HepG2 (cell line): ENCODE data around the gene ACSS1. TPM values are rescaled to one million over a fixed set of nuclear protein-coding genes. Genes with fewer than 3 reads are reported as not detected.

ENCODE experiments used
- ATAC-seq: fragments of 200-7000 bp; cut with Tn5 transposase; 3 replicates; pipeline ENCODE4 v1.9.1; 2020; ENCODE audit warnings: mild to moderate bottlenecking, moderate library complexity
- BruUV-seq: library from RNA; stranded (reverse); fragments of 400-500 nt; replicated peaks from 2 replicates; lab custom pipeline; 2021; lab: Mats Ljungman, UMichigan
- CTCF ChIA-PET: fragments of 300-600 bp; formaldehyde crosslinking; extraction: SDS; loops from one replicate; lab custom pipeline; 2021; ENCODE audit warnings: low total read pairs, inconsistent platforms, low intra/inter-chr PET ratio; lab: Yijun Ruan, JAX
- POLR2A ChIA-PET: fragments of 350-600 bp; sonication (Branson Sonifier 250); formaldehyde crosslinking; loops from one replicate; lab custom pipeline; 2020; ENCODE audit warnings: antibody characterized with exemption, inconsistent platforms; lab: Yijun Ruan, JAX
- DNase-seq: peaks from one replicate; pipeline ENCODE4 v3.0.0-alpha.2; 2015; ENCODE audit warnings: low spot score
- FAIRE-seq: peaks from 3 replicates; lab custom pipeline; 2011; peaks lifted over from hg19 to GRCh38; lab: Jason Lieb, UNC
- H2AFZ ChIP-seq: one replicate; pipeline ENCODE4 v1.6.1; 2011; ENCODE audit warnings: low read length, inconsistent platforms
- H3K27ac ChIP-seq: fragments of 300-600 bp; 3 replicates; pipeline ENCODE4 v1.8.0; 2011; ENCODE audit warnings: mixed run types, mild to moderate bottlenecking, mixed read lengths, low read length, inconsistent platforms; ENCODE audit not compliant: insufficient read depth; ENCODE audit errors: extremely low read length
- H3K27me3 ChIP-seq, 2 experiments: fragments of 200-600 bp in 1 of 2; 2 replicates in 1 of 2; 3 replicates in 1 of 2; pipeline versions ENCODE4 v1.6.0 to v1.8.0; 2011; ENCODE audit warnings: low read length in 2 of 2, mild to moderate bottlenecking in 2 of 2, moderate library complexity in 2 of 2, inconsistent platforms in 1 of 2; ENCODE audit not compliant: insufficient read depth in 2 of 2, control insufficient read depth in 1 of 2
- H3K36me3 ChIP-seq, 2 experiments: fragments of 200-600 bp in 1 of 2; replicated peaks in 1 of 2; 2 replicates in 1 of 2; 3 replicates in 1 of 2; pipeline versions ENCODE4 v1.5.1 to v1.8.0; 2011; ENCODE audit warnings: low read length in 2 of 2, inconsistent platforms in 1 of 2; ENCODE audit not compliant: insufficient read depth in 2 of 2, control insufficient read depth in 1 of 2
- H3K4me1 ChIP-seq: 2 replicates; pipeline ENCODE4 v1.5.1; 2012; ENCODE audit warnings: low read length, inconsistent platforms; ENCODE audit not compliant: insufficient read depth
- H3K4me2 ChIP-seq: 2 replicates; pipeline ENCODE4 v1.6.0; 2011; ENCODE audit warnings: low read depth, low read length, inconsistent platforms
- H3K4me3 ChIP-seq, 3 experiments: fragments of 200-600 bp in 1 of 3; sonication (generic), shearing (Covaris generic) in 1 of 3; replicated peaks in 1 of 3; 2 replicates each; pipeline ENCODE4 v1.5.1; 2011 to 2016; ENCODE audit warnings: low read length in 3 of 3, inconsistent platforms in 2 of 3, low read depth in 2 of 3, mild to moderate bottlenecking in 2 of 3, control low read depth in 1 of 3, mixed read lengths in 1 of 3; ENCODE audit not compliant: insufficient read depth in 1 of 3
- H3K79me2 ChIP-seq: one replicate; pipeline ENCODE4 v1.6.1; 2011; ENCODE audit warnings: low read length, inconsistent platforms; ENCODE audit not compliant: insufficient read depth
- H3K9ac ChIP-seq: 2 replicates; pipeline ENCODE4 v1.6.0; 2011; ENCODE audit warnings: mild to moderate bottlenecking, low read depth, low read length, inconsistent platforms; ENCODE audit not compliant: insufficient read depth
- H3K9me3 ChIP-seq: 2 replicates; pipeline ENCODE4 v1.5.1; 2012; ENCODE audit warnings: mild to moderate bottlenecking, low read length
- H4K20me1 ChIP-seq: 2 replicates; pipeline ENCODE4 v1.6.0; 2011; ENCODE audit warnings: inconsistent platforms, mild to moderate bottlenecking, low read length, moderate library complexity; ENCODE audit not compliant: insufficient read depth
- BRD4 ChIP-seq: sonication (generic); formaldehyde crosslinking; IDR thresholded peaks from 2 replicates; pipeline ENCODE4 v1.4.0; 2020; ENCODE audit warnings: missing genetic modification reagents
- HNRNPL ChIP-seq: fragments of 200-400 bp; formaldehyde crosslinking; IDR thresholded peaks from 2 replicates; pipeline ENCODE4 v1.6.1; 2017; ENCODE audit warnings: mild to moderate bottlenecking, low read depth, low read length
- HNRNPLL ChIP-seq: fragments of 200-400 bp; formaldehyde crosslinking; IDR thresholded peaks from 2 replicates; pipeline ENCODE4 v1.6.1; 2017; ENCODE audit warnings: mild to moderate bottlenecking, low read depth, low read length; ENCODE audit not compliant: poor library complexity, severe bottlenecking
- JUND ChIP-seq: sonication (generic); formaldehyde crosslinking; IDR thresholded peaks from 2 replicates; pipeline ENCODE4 v1.8.0; 2022; ENCODE audit warnings: mild to moderate bottlenecking, missing genetic modification reagents
- KMT2B ChIP-seq: IDR thresholded peaks from 2 replicates; pipeline ENCODE4 v1.6.1; 2016; ENCODE audit warnings: missing genetic modification reagents, missing compliant biosample characterization
- RXRA ChIP-seq: sonication (generic); formaldehyde crosslinking; IDR thresholded peaks from 2 replicates; pipeline ENCODE4 v1.5.1; 2020; ENCODE audit warnings: missing genetic modification reagents
- SIX1 ChIP-seq: sonication (generic); formaldehyde crosslinking; IDR thresholded peaks from 2 replicates; pipeline ENCODE4 v1.4.0; 2020; ENCODE audit warnings: missing genetic modification reagents, borderline replicate concordance
- YY1 ChIP-seq: IDR thresholded peaks from 2 replicates; pipeline ENCODE4 v1.6.1; 2011; ENCODE audit warnings: low read length, low read depth, moderate library complexity, mild to moderate bottlenecking; ENCODE audit not compliant: insufficient read depth, insufficient replicate concordance
- ZBTB39 ChIP-seq: sonication (generic); formaldehyde crosslinking; IDR thresholded peaks from 2 replicates; pipeline ENCODE4 v1.5.0; 2020; ENCODE audit warnings: missing genetic modification reagents
- ZBTB7B ChIP-seq: sonication (generic); formaldehyde crosslinking; IDR thresholded peaks from 2 replicates; pipeline ENCODE4 v1.4.0; 2020; ENCODE audit warnings: missing genetic modification reagents
- ZNF34 ChIP-seq: sonication (generic); formaldehyde crosslinking; IDR thresholded peaks from 2 replicates; pipeline ENCODE4 v1.4.0; 2020; ENCODE audit warnings: mild to moderate bottlenecking, missing genetic modification reagents, borderline replicate concordance
- ZNF510 ChIP-seq: sonication (generic); formaldehyde crosslinking; IDR thresholded peaks from 2 replicates; pipeline ENCODE4 v1.4.0; 2020; ENCODE audit warnings: low read depth, mild to moderate bottlenecking, missing genetic modification reagents
- ZNF766 ChIP-seq: sonication (generic); formaldehyde crosslinking; IDR thresholded peaks from 2 replicates; pipeline ENCODE4 v1.5.0; 2020; ENCODE audit warnings: missing genetic modification reagents, borderline replicate concordance
- ZNF839 ChIP-seq: sonication (generic); formaldehyde crosslinking; IDR thresholded peaks from 2 replicates; pipeline ENCODE4 v1.4.0; 2020; ENCODE audit warnings: missing genetic modification reagents, mild to moderate bottlenecking, borderline replicate concordance
- WGBS: methylation state at CpG from one replicate; pipeline ENCODE4 v1.1.6; 2017; ENCODE audit warnings: low lambda C conversion rate; 5-methylcytosine and 5-hydroxymethylcytosine counted together
- in situ Hi-C: cut with HindIII; loops from 2 replicates; pipeline ENCODE4 v1.10.0; 2017; ENCODE audit warnings: low pct_unique_long_range_greater_than_20kb; ENCODE audit not compliant: extremely low pct_ligation_motif_present
- intact Hi-C: fragments of 100-400 bp; cut with micrococcal nuclease; formaldehyde crosslinking; loops from one replicate; pipeline ENCODE4 v1.10.0; 2022; ENCODE audit not compliant: unreplicated experiment
- polyA plus RNA-seq, 8 experiments: library from polyadenylated mRNA; depleted of rRNA in 3 of 8; stranded (reverse) in 7 of 8; unstranded in 1 of 8; fragments of >200 nt; fragmentation: Illumina TruSeq in 4 of 8; extraction: Trizol in 4 of 8; gene quantifications; 2 replicates each; pipeline versions ENCODE4 v1.2.1 to v1.2.3, GENCODE V29; 2011 to 2016; ENCODE audit warnings: low read depth in 4 of 8, missing spikeins in 1 of 8, mixed read lengths in 1 of 8; ENCODE audit not compliant: insufficient read depth in 1 of 8
- total RNA-seq, 5 experiments: library from RNA; depleted of rRNA; stranded (reverse); fragments of >200 nt; fragmentation: Illumina TruSeq; extraction: Trizol; gene quantifications; 2 replicates each; pipeline ENCODE4 v1.2.3, GENCODE V29; 2016; ENCODE audit warnings: low read depth in 1 of 5

ACSS1 gene
- total and polyA plus RNA-seq, 2 of the 13 experiments (the other 11 are each of a cell fraction or from before 2014, with no cell fraction given) = 15.2 to 41.6 TPM

GRCh38 chr20:25083141-25083772 lies 25.3 kb upstream of the ACSS1 start:
- Histone ChIP-seq H2AFZ (no peak overlapping the region), H3K27ac (no peak overlapping the region), H3K9ac (no peak overlapping the region)
- intact Hi-C loops = no loop called here
- no TSS peak for BruUV-seq
- TF ChIP-seq ZNF839 (CRISPR knock-in tag) (no peak), YY1 (no peak), ZBTB39 (no peak), HNRNPL (no peak), ZNF766 (no peak), ZNF510 (CRISPR knock-in tag) (no peak), SIX1 (CRISPR knock-in tag) (no peak), BRD4 (CRISPR knock-in tag) (no peak), JUND (CRISPR knock-in tag) (no peak), HNRNPLL (no peak), ZNF34 (CRISPR knock-in tag) (no peak), RXRA (CRISPR knock-in tag) (no peak), ZBTB7B (CRISPR knock-in tag) (no peak), KMT2B (no peak)
- TF ChIP-seq, all 625 proteins: peak for 0
- WGBS = 39% methylated on average over 24 of the region's 44 CpGs
- no peak overlapping the region for H3K4me2 ChIP-seq
- H3K4me1 ChIP-seq = peaks cover under 1% of the 10 kb centered on the region; the same call in 1 of the 2 replicates
- H4K20me1 ChIP-seq = no peaks in the 10 kb centered on the region; the same call in 1 of the 2 replicates
- ChIA-PET CTCF (no interaction called here), POLR2A (no interaction called here)
- FAIRE-seq = no peak
- no peaks in the 10 kb centered on the region for H3K79me2 ChIP-seq
- in situ Hi-C loops = loop anchor here (5.0 kb wide), 1 partner anchor 94 kb away; no protein-coding TSS in a partner anchor
- H3K4me3 ChIP-seq = no peak overlapping the region
- H3K36me3 ChIP-seq = no peaks in the 10 kb centered on the region
- no peak for DNase-seq
- peaks cover 21 to 81% of the 10 kb centered on the region in 2 experiments for H3K27me3 ChIP-seq
- no peaks in the 10 kb centered on the region for H3K9me3 ChIP-seq
- ATAC-seq = no peak
